Ovary (tissue), 3 donors: Measurements from ENCODE around the gene CAPZA1.

Experiments
- POLR2A ChIP-seq: fragments of 450-650 bp; IDR thresholded peaks from one replicate; pipeline ENCODE4 v1.6.1; 2017; ENCODE audit warnings: antibody characterized with exemption, mild to moderate bottlenecking, moderate library complexity
- TF ChIP-seq, protein P1 (sequence below), 3 donors: fragments of 450-650 bp in 2 of 3; fragments of 200-600 bp in 1 of 3; IDR thresholded peaks; one replicate each; pipeline versions ENCODE4 v1.5.1 to v1.8.0; 2016 to 2022; ENCODE audit warnings: antibody characterized with exemption in 3 of 3, mild to moderate bottlenecking in 1 of 3
- donor health status: DM: no; HTN: no; CAD: no.

DNA sequence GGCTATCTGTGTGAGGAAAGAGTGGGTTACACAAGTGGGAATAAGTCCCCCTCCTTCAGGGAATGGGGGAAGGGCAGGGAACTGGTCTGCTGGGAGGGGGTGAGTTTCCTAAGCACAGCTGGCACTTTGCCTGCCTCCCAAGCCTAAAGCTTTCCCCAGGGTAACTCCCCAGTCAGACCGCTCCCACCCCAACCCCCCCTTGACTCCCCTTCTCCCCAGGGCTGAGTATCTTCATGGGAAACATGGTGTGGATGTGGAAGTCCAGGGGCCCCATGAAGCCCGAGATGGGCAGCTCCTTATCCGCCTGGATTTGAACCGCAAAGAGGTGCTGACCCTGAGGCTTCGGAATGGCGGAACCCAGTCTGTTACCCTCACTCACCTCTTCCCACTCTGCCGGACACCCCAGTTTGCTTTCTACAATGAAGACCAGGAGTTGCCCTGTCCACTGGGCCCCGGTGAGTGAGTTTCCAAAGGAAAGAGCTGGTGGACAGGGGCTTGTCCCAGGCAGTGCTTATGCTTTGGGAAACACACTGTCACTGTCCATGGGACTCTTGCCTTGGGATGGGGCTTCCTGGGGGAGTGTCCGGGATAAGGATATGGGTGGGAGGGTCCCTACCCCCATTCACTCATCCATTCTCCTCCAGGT lies 69.7 kb downstream of the CAPZA1 start:
- TF ChIP-seq, protein P1, sequence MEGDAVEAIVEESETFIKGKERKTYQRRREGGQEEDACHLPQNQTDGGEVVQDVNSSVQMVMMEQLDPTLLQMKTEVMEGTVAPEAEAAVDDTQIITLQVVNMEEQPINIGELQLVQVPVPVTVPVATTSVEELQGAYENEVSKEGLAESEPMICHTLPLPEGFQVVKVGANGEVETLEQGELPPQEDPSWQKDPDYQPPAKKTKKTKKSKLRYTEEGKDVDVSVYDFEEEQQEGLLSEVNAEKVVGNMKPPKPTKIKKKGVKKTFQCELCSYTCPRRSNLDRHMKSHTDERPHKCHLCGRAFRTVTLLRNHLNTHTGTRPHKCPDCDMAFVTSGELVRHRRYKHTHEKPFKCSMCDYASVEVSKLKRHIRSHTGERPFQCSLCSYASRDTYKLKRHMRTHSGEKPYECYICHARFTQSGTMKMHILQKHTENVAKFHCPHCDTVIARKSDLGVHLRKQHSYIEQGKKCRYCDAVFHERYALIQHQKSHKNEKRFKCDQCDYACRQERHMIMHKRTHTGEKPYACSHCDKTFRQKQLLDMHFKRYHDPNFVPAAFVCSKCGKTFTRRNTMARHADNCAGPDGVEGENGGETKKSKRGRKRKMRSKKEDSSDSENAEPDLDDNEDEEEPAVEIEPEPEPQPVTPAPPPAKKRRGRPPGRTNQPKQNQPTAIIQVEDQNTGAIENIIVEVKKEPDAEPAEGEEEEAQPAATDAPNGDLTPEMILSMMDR (IDR thresholded peaks at IDR 0.05) = no peak
- TF ChIP-seq POLR2A = no peak
